Heart right ventricle (tissue), 16 donors: ENCODE data around the gene ADGRF4. TPM values are rescaled to one million over a fixed set of nuclear protein-coding genes. Genes with fewer than 3 reads are reported as not detected.

Source experiments
- ATAC-seq, 8 donors: fragments of 200-7000 bp; cut with Tn5 transposase; one replicate each; pipeline ENCODE4 v1.9.1; 2020; ENCODE audit warnings: mild to moderate bottlenecking in 8 of 8, moderate library complexity in 8 of 8, moderate number of reproducible peaks in 1 of 8
- DNase-seq, 2 donors: peaks; one replicate each; pipeline ENCODE4 v3.0.0-alpha.2; 2020
- H3K27ac ChIP-seq, 10 donors: fragments of 200-600 bp; sonication (generic) in 2 of 10; one replicate each; pipeline versions ENCODE4 v1.5.0 to v1.8.0; 2020 to 2022; ENCODE audit warnings: mild to moderate bottlenecking in 3 of 10
- H3K27me3 ChIP-seq, 7 donors: fragments of 200-600 bp; one replicate each; pipeline ENCODE4 v1.8.0; 2021 to 2022; ENCODE audit warnings: mild to moderate bottlenecking in 2 of 7
- H3K36me3 ChIP-seq, 9 donors: fragments of 200-600 bp; sonication (generic) in 1 of 9; one replicate each; pipeline versions ENCODE4 v1.5.0 to v1.8.0; 2020 to 2022; ENCODE audit warnings: mild to moderate bottlenecking in 2 of 9
- H3K4me1 ChIP-seq, 9 donors: fragments of 200-600 bp; sonication (generic) in 1 of 9; one replicate each; pipeline versions ENCODE4 v1.5.0 to v1.8.0; 2020 to 2022; ENCODE audit warnings: mild to moderate bottlenecking in 4 of 9
- H3K4me3 ChIP-seq, 10 donors: fragments of 200-600 bp; sonication (generic) in 2 of 10; one replicate each; pipeline versions ENCODE4 v1.5.0 to v1.8.0; 2020 to 2022; ENCODE audit warnings: mild to moderate bottlenecking in 7 of 10, moderate library complexity in 2 of 10
- H3K9me3 ChIP-seq, 11 donors: fragments of 200-600 bp in 10 of 11; sonication (generic) in 2 of 11; one replicate each; pipeline versions ENCODE4 v1.5.0 to v1.8.0; 2013 to 2022; ENCODE audit warnings: mild to moderate bottlenecking in 2 of 11, control low read depth in 1 of 11, moderate library complexity in 1 of 11
- WGBS, 2 donors: extraction: QIAGEN DNeasy Blood & Tissue Kit; methylation state at CpG; one replicate each; pipeline ENCODE4 v1.1.7; 2013; ENCODE audit warnings: inconsistent platforms in 1 of 2; 5-methylcytosine and 5-hydroxymethylcytosine counted together
- intact Hi-C, 10 donors: fragments of 100-400 bp; cut with DNase I; formaldehyde crosslinking; loops; one replicate each; pipeline versions ENCODE4 v1.11.1 to v1.14.2; 2022
- polyA plus RNA-seq, 2 donors: library from polyadenylated mRNA; stranded (reverse); fragments of 200-250 nt; gene quantifications; one replicate each; pipeline ENCODE4 v1.2.3, GENCODE V29; 2013
- total RNA-seq, 10 donors: library from RNA; stranded (reverse); fragmentation: NEBNext Ultra II Directional in 3 of 10; extraction: Animal tissue kit (Norgen Biotek cat#: 25700) in 3 of 10; gene quantifications; one replicate each; pipeline versions ENCODE4 v1.2.1 to v1.2.4, GENCODE V29; 2021 to 2023
- TF ChIP-seq, protein P1 (sequence below), 9 donors: fragments of 200-600 bp; sonication (generic) in 2 of 9; IDR thresholded peaks; one replicate each; pipeline versions ENCODE4 v1.5.0 to v1.8.0; 2021 to 2022; ENCODE audit warnings: antibody characterized with exemption in 9 of 9, mild to moderate bottlenecking in 5 of 9, moderate library complexity in 1 of 9
- donor health status: Arrhythmogenic right ventricular cardiomyopathy.
- donor health status: ischemic (EF 13 %, LVEDD 7.1; RV severe dilation, severe dysfunction).
- donor health status: healthy with polysubstance abuse.
- donor health status: DM: no; HTN: yes; CAD: no.
- donor health status: DM: no; HTN: no; CAD: no.
- donor health status: ischemic (EF 25% LVEDD 6.9; RV normal size, moderate dysfunction).
- donor health status: ischemic (EF 25% LVEDD 5.7; RV mildly dilated, moderate dysfunction).
- donor health status: healthy.
- donor health status: DM: yes; HTN: yes; CAD: no.
- donor health status: Ischemic cardiomyopathy.
- donor health status: ischemic (EF 35%, LVEDD 5.7; RV mildly dilated, moderate dysfunction).
- donor health status: nonischemic (EF 11% LVEDD 7.7; RV severe dilation, severe dysfunction).
- donor health status: DM: yes; HTN: yes; CAD: no.
- donor health status: PGD.
- donor health status: ischemic (EF 29% LVEDD 5.4; RV normal size, mild dysfunction).
- donor health status: nonischemic (EF 23%, LVEDD 6.1; RV moderate dilation, normal function).

The ADGRF4 gene
- total and polyA plus RNA-seq, 12 donors, result 0.01 to 0.74 (median 0.11) TPM; not detected in 7

DNA sequence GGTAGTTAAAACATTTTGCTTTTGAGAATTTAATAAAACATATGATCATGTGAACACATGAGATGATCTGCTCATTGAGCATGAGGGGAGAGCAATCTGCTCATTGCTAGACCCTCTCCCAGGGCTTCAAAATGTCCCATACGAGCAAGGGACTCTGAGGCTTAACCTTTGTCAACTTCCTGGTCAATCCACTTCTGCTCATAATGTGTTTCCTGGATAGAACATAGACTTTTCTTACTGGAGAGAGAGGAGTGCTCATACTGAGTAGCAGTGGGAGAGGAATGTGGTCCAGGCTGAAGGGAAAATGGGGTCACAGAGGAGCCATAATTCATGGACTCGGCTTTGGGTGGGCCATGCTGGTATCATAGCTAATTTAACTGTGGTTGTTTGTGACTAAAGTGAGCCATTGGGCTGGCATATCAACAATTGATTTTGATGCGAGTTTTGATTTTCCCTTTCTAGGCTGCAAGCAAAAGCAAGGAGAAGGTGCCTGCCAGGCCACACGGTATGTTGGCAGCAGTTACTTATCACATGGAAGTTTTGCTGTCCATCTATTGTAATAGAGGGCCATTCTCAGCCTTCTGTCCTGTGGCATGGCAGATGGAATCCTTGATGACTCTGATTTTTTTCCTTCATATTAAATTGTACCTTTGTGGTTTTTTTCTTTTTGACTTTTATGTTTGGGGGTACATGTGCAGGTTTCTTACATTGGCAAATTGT, 20.8 kb upstream of the ADGRF4 start:
- WGBS, 2 donors, result 69 to 73% methylated on average over 4 of the region's 4 CpGs
- Histone ChIP-seq H3K36me3 (no peaks in the 10 kb centered on the region), H3K27ac (no peak overlapping the region), H3K9me3 (no peaks in the 10 kb centered on the region), H3K27me3 (no peaks in the 10 kb centered on the region), H3K4me3 (no peak overlapping the region), H3K4me1 (no peaks in the 10 kb centered on the region)
- ATAC-seq (no peak), DNase-seq (no peak)
- intact Hi-C loops, result no loop called here
- TF ChIP-seq, protein P1, sequence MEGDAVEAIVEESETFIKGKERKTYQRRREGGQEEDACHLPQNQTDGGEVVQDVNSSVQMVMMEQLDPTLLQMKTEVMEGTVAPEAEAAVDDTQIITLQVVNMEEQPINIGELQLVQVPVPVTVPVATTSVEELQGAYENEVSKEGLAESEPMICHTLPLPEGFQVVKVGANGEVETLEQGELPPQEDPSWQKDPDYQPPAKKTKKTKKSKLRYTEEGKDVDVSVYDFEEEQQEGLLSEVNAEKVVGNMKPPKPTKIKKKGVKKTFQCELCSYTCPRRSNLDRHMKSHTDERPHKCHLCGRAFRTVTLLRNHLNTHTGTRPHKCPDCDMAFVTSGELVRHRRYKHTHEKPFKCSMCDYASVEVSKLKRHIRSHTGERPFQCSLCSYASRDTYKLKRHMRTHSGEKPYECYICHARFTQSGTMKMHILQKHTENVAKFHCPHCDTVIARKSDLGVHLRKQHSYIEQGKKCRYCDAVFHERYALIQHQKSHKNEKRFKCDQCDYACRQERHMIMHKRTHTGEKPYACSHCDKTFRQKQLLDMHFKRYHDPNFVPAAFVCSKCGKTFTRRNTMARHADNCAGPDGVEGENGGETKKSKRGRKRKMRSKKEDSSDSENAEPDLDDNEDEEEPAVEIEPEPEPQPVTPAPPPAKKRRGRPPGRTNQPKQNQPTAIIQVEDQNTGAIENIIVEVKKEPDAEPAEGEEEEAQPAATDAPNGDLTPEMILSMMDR (IDR thresholded peaks at IDR 0.05), result no peak

DNA sequence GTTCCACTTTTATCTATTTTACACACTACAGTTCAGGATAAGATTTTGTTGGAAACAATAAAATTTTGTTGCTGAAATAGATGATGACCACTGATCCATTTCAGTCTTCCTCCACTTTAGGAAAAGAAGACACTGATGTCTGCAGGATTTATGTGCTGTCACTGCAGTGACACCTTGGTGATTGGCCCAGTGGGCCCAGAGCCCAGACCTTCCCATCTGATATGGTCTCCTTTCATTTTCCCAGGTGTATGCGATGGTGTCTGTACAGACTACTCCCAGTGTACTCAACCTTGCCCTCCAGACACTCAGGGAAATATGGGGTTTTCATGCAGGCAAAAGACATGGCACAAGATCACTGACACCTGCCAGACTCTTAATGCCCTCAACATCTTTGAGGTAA, 19.6 kb upstream of the ADGRF4 start:
- no peak overlapping the region for H3K27ac ChIP-seq
- no peaks in the 10 kb centered on the region for H3K4me1 ChIP-seq
- H3K4me3 ChIP-seq, result no peak overlapping the region
- H3K27me3 ChIP-seq, result no peaks in the 10 kb centered on the region
- intact Hi-C loops, result no loop called here
- TF ChIP-seq, protein P1 (IDR thresholded peaks at IDR 0.05), result no peak
- DNase-seq, result no peak
- H3K9me3 ChIP-seq, result no peaks in the 10 kb centered on the region
- no peaks in the 10 kb centered on the region for H3K36me3 ChIP-seq
- ATAC-seq, result no peak
- WGBS, 2 donors, result 96 to 97% methylated on average over 1 of the region's 1 CpG

DNA sequence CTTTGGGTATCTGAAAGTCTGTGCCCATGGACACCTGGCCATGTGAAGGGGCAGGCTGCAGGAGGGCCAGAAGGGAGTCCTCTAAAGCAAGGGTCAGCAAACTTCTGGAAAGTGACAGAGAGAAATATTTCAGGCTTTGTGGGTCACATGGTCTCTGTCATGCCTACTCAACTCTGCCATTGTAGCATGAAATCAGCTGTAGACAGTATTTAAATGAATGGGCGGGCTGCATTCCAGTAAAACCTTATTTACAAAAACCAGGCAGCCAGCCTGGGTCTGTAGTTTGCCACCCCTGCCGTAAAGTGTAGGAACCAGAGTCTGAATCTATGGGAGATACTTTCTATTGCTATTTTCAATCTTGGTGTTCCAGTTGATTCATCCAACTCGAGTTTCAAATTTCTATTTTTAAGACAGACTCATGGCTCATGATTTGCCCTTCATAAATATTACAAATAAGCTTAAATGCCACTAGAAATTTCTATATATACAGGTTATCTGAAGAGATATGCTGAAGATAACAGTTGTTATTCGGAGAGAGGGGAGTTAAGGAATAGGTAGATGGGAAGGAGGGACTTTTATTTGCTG, 19.0 kb upstream of the ADGRF4 start:
- H3K27me3 ChIP-seq, result no peaks in the 10 kb centered on the region
- no peak overlapping the region for H3K27ac ChIP-seq
- H3K9me3 ChIP-seq, result no peaks in the 10 kb centered on the region
- ATAC-seq (no peak), DNase-seq (no peak)
- H3K36me3 ChIP-seq, result no peaks in the 10 kb centered on the region
- no peak overlapping the region for H3K4me3 ChIP-seq
- TF ChIP-seq, protein P1 (IDR thresholded peaks at IDR 0.05), result no peak
- intact Hi-C loops, result no loop called here
- WGBS, 2 donors, result 74 to 77% methylated on average over 4 of the region's 4 CpGs
- H3K4me1 ChIP-seq, result no peaks in the 10 kb centered on the region

DNA sequence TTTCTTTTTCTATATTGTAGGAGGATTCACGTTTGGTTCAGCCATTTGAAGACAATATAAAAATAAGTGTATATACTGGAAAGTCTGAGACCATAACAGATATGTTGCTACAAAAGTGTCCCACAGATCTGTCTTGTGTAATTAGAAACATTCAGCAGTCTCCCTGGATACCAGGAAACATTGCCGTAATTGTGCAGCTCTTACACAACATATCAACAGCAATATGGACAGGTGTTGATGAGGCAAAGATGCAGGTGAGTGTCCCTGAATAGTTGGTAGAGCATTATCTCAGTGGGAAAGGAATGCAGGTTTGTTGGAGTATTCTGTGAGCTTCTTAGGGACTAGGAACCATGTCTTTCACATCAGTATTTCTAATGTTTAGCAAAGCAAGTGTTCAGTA, 18.3 kb upstream of the ADGRF4 start:
- ATAC-seq (no peak), DNase-seq (no peak)
- Histone ChIP-seq H3K9me3 (no peaks in the 10 kb centered on the region), H3K27ac (no peak overlapping the region), H3K36me3 (no peaks in the 10 kb centered on the region), H3K4me1 (no peaks in the 10 kb centered on the region), H3K4me3 (no peak overlapping the region), H3K27me3 (no peaks in the 10 kb centered on the region)
- TF ChIP-seq, protein P1 (IDR thresholded peaks at IDR 0.05), result no peak
- 56 to 67% methylated on average over 2 of the region's 2 CpGs for WGBS, 2 donors
- intact Hi-C loops, result no loop called here
